ENCODE results near the gene FYB1. TPM values are rescaled to one million over a fixed set of nuclear protein-coding genes. Genes with fewer than 3 reads are reported as not detected.
"Not testable (repeated sequence)": the region's sequence is repeated elsewhere in the genome, so short reads cannot be mapped to it uniquely, and the experiment has no call there.

The FYB1 gene, protein sequence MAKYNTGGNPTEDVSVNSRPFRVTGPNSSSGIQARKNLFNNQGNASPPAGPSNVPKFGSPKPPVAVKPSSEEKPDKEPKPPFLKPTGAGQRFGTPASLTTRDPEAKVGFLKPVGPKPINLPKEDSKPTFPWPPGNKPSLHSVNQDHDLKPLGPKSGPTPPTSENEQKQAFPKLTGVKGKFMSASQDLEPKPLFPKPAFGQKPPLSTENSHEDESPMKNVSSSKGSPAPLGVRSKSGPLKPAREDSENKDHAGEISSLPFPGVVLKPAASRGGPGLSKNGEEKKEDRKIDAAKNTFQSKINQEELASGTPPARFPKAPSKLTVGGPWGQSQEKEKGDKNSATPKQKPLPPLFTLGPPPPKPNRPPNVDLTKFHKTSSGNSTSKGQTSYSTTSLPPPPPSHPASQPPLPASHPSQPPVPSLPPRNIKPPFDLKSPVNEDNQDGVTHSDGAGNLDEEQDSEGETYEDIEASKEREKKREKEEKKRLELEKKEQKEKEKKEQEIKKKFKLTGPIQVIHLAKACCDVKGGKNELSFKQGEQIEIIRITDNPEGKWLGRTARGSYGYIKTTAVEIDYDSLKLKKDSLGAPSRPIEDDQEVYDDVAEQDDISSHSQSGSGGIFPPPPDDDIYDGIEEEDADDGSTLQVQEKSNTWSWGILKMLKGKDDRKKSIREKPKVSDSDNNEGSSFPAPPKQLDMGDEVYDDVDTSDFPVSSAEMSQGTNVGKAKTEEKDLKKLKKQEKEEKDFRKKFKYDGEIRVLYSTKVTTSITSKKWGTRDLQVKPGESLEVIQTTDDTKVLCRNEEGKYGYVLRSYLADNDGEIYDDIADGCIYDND
- total RNA-seq, result 10 to 100 TPM; 45.3 to 51.9 TPM

DNA sequence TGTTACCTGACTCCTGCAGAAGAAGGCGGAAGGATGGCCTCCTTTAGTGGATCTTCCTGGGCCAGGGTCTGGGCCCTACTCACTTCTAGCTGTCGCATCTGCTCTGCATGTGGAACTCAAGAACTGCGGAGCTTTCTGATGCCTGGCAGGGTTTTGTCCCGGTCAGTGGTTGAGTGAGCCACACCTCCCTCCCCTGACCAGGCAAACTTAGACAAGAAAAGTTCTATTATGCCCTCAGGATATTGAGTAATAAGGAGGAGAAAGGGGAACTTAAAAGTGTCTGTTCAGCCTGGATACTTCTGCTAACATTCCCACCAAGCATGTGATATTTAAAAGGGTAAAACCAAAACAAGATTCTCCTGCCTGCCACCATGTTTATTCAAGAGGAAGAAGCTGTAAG, at the start of gene FYB1:
Gene FYB1, minus strand, starts transcription at position 127 of the 400 bp plus-strand sequence. CDS start 16,603 bp downstream, outside the sequence.
- CTCF ChIA-PET, result interaction anchor here (1.0 to 4.1 kb wide), 3 partner anchors 63 to 144 kb away, joined by 3 to 51 read pairs (median 3); no protein-coding TSS in a partner anchor
- POLR2A ChIA-PET, result no interaction called here

DNA sequence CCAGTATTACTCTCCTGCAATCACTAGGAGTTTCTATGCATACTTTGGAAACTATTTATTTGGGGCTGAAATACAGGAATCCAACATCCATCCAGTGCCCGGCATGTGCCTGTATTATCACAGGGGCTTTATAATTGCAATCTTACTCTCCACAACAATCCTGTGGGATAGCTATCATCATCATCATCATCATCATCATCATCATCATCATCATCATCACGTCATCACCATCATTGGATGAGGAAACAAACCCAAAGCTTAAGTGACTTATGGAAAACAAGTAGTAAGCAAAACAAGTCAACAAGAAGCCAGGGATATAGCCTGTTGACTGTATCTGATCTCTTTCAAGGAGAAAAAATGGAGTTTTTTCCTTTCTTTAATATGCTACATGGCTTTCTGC, 47.8 kb upstream of the FYB1 start:
- CTCF ChIA-PET, result interaction anchor here (1.7 kb wide), 1 partner anchor 50 kb away, joined by 7 read pairs; no protein-coding TSS in a partner anchor
- POLR2A ChIA-PET, result no interaction called here

DNA sequence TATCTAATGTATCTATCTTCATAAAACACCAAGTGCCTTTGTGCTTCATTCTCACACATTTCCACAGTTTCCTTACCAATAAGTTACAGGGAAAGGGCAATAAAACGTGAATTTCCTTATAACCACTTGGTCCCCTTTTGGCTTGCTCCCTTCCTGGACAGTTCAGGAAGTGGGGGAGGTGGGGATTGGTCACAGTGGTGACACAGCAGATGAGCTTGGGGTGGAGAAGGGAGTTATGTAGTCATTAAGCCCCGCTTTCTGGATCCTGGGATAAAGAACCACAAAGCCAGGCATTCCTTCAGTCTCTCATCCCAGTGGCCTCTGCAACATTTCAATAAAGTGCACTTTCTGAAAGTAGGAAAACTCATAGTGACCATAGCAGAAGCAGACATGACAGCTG, 47.1 kb upstream of the FYB1 start:
- ChIA-PET CTCF (interaction anchor here (1.7 kb wide), 1 partner anchor 49 kb away, joined by 7 read pairs; no protein-coding TSS in a partner anchor), POLR2A (no interaction called here)

DNA sequence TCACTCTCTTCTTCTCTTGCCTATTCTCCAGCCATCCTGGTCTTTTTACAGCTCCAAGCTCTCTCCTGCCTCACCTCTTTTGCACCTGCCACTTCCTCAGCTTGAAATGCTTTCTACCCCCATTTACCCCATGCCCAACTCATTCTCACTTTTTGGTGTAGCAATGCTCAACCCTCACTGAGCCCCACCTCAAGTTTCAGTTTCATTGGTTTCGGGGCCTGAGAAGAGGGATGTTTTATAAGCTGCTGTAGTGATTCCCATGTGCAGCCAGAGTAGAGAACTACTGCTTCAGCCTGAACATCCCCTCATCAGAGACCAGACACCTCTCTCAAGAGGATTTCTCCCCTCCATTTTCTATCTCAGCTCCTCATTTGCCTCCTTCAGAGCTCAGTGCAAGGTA, 45.2 kb upstream of the FYB1 start:
- POLR2A ChIA-PET, result no interaction called here
- CTCF ChIA-PET, result interaction anchor here (1.6 kb wide), 1 partner anchor 47 kb away, joined by 4 read pairs; no protein-coding TSS in a partner anchor

DNA sequence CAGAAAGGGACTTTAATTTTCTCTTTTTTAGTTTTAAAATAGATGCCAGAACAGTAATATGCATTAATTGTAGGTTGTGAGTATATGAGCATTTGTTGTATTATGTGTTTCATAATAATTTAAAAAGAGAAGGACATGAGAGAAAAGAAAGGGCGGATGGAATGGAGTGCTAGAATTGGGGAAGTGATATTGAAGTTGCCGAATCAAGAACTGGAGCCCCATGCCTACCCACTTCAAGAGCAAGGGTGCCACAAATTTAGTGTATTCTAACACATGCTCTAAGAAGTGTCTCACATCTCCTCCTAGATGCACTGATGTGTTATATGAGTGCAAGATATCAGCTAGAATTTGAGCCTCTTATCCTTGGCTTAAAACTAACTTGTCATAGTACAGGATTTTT, 43.6 kb upstream of the FYB1 start:
- POLR2A ChIA-PET, result no interaction called here
- CTCF ChIA-PET, result interaction anchor here (1.4 kb wide), 1 partner anchor 12 kb away, joined by 4 read pairs; no protein-coding TSS in a partner anchor

DNA sequence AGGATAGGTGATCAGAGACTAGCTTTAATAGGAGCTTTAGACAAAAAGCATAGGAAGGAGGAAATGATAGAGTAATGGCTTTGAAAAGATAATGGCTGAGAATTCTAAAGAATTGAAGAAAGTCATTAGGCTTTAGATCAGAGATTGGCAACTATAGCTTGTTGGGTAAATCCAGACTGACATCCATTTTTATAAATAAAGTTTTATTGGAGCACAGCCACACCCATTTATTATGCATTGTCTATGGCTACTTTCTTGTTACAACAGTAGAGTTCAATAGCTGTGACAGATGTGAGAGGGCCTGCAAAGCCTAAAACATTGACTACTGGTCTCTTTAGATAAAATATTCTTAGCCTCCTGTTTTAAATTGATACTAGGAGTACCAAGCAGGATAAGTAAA, 40.7 kb upstream of the FYB1 start:
- POLR2A ChIA-PET, result no interaction called here
- CTCF ChIA-PET, result interaction anchor here (1.3 kb wide), 2 partner anchors 23 to 59 kb away, joined by 3 read pairs; no protein-coding TSS in a partner anchor

DNA sequence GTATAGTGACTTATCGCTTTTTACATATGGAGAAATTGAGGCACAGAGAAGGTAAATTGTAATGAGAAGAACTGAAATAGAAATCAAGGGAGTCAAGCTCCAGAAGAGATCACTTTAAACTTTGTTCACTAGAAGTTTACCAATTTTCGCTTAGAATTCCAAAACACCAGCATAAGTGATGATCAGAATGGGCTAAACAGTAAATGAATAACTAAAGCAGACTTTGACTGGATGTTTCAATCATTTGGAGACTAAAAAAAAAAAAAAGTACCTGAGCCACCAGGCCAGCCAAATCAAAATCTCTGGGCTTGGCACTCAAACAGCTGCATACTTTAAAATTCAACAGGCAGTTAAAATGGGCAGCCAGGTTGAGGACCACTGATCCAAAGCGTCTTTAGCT, 38.2 kb upstream of the FYB1 start:
- POLR2A ChIA-PET, result no interaction called here

DNA sequence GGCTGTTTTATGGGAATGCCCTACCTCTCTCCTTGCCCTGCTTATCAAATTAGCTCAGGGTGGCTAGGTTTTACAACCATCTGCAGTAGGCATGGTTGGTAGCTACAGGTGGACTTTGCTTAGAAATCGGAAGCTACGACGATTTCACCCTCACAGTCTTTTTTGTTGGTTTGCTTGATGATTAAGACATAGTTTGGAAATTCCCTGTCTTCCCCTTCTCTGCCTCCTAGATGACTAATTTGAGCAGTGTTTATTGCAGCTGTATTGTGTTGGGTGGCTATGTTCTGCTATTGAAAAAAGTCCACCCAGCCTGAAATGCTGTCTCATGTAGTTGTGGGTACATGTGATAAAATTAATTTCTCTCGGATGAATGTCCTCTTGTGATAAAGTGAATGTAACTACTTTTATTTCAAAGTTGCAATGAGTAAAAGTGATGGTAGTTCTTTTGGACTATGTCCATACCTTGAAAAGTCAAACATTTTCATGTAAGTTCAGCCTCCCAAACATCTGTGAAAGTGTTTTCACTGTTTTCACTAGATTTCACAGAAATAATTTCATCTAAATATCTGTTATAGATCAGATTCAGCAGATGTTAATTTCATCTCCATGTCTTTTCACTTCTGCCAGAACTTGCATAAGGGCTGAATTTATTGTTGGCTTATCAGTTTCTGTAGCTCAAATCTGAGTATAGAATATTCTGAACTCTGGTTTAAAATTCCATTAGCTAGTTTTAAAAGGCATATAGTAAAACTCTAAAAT, 37.3 kb upstream of the FYB1 start:
- POLR2A ChIA-PET, result no interaction called here

More for the DNA sequence above, 38.2 kb upstream of the FYB1 start:
- CTCF ChIA-PET, result interaction anchor here (0.7 kb wide), 1 partner anchor 334 kb away, joined by 4 read pairs; no protein-coding TSS in a partner anchor

DNA sequence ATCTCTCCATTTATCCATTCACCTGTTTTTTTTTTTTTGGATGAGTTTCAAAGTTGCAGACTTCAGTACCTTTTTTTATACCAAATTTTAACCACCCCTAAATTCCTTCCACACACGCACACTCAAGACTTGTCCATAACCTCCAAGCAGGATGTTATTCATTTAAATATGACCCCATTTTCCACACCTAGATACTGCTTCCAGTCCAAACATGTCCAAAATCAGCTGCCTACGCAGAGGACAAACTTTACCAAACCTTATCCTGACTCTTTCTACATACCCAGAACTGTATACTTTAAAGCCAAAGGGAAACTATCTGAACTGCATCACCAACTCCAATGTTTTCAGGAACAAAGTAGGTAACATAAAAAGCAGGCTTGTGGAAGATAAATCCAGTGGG, 36.0 kb upstream of the FYB1 start:
- ChIA-PET CTCF (no interaction called here), POLR2A (no interaction called here)

More for the DNA sequence above, 37.3 kb upstream of the FYB1 start:
- CTCF ChIA-PET, result interaction anchor here (0.6 kb wide), 1 partner anchor 1284 kb away, joined by 4 read pairs; no protein-coding TSS in a partner anchor

DNA sequence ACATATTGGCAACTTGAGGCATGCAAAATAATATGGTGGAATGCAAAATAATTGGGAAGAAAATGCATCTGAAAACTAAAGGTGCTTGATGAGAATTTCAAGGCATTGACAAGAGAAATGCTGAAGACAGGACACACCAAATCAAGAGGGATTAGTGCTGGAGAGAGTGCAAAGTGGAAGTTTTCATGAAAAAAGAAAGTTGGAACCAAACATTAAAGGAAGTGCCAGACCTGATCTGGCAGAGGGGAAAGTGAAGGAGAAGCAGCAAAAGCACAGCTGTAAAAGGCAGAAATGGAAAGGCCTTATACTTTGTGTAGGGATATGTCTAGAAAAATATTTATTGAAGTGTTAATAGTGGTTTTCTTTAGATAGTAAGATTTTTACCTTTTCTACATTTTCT, 35.3 kb upstream of the FYB1 start:
- ChIA-PET CTCF (no interaction called here), POLR2A (interaction anchor here (0.6 kb wide), 1 partner anchor 23 kb away, joined by 3 read pairs; no protein-coding TSS in a partner anchor)

DNA sequence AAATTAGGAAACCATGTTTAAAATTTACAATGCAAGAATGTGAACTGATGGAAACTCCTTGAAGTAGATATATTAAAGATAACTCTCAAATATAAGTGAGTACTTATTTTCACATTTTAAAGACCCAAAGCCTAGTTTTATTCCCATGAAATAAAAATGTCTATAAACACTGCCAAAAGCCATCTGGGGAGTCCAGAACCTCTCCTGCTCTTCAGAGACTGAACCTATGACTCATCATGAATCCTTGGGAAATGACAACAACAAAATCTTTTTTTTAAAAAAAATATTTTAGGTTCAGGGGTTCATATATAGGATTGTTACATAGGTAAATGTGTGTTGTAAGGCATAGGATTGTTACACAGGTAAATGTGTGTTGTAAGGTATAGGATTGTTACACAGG, 33.8 kb upstream of the FYB1 start:
- POLR2A ChIA-PET, result no interaction called here
- CTCF ChIA-PET, result no interaction called here

DNA sequence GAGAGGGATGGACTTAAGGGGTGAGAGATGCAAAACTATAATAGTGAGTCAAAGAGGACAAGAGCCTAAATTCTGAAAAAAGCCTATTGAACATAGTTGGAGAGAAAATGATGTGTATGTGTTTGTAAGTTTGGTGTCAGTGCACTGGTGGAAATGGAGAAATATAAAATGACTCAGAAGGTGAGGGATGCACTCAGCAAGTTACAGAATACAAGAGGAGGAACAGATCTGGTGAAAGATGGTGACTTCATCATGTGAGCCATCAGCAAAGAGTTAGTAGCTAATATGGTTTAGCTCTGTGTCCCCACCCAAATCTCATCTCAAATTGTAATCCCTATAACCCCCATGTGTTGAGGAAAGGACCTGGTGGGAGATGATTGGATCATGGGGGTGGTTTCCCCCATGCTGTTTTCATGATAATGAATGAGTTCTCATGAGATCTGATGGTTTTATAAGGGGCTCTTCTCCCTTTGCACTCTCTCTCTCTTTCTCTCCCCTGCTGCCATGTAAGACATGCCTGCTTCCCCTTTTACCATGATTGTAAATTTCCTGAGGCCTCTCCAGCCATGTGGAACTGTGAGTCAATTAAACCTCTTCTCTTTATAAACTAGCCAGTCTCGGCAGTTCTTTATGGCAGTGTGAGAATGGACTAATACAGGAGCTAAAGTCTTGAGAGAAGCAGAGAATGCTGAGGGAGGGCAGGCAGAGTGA, 30.4 kb upstream of the FYB1 start:
- POLR2A ChIA-PET, result no interaction called here
- CTCF ChIA-PET, result interaction anchor here (0.6 to 2.6 kb wide), 2 partner anchors 32 to 103 kb away, joined by 4 to 8 read pairs; no protein-coding TSS in a partner anchor

DNA sequence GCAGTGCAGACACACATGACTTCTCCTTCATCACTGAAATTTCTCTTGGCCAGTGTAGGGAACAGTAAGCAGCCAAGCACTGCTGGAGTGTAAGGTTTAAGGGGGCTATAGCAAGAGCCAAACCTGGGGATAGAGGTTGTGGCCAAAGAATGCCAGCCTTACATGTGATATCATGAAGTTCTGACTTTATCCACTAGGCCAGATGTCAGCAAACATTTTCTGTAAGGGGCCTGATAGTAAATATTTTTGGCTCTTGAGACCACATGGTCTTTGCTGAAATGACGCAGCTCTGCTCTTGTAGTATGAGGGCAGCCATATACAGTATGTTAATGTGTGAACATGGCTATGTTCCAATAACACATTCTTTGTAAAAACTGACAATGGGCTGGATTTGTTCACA, 29.7 kb upstream of the FYB1 start:
- CTCF ChIA-PET, result interaction anchor here (0.6 to 2.6 kb wide), 2 partner anchors 32 to 102 kb away, joined by 4 to 8 read pairs; no protein-coding TSS in a partner anchor
- POLR2A ChIA-PET, result no interaction called here

DNA sequence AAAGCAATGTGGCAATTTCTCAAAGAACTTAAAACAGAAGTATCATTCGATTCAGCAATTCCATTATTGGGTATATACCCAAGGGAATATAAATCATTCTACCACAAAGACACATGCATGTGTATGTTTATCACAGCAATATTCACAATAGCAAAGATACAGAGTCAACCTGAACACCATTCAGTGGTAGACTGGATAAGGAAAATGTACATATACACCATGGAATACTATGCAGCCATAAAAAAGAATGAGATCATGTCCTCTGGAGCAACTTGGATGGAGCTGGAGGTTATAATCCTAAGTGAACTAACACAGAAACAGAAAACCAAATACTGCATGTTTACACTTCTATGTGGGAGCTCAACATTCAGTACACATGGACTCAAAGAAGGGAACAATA, 21.4 kb upstream of the FYB1 start:
- CTCF ChIA-PET, result no interaction called here

DNA sequence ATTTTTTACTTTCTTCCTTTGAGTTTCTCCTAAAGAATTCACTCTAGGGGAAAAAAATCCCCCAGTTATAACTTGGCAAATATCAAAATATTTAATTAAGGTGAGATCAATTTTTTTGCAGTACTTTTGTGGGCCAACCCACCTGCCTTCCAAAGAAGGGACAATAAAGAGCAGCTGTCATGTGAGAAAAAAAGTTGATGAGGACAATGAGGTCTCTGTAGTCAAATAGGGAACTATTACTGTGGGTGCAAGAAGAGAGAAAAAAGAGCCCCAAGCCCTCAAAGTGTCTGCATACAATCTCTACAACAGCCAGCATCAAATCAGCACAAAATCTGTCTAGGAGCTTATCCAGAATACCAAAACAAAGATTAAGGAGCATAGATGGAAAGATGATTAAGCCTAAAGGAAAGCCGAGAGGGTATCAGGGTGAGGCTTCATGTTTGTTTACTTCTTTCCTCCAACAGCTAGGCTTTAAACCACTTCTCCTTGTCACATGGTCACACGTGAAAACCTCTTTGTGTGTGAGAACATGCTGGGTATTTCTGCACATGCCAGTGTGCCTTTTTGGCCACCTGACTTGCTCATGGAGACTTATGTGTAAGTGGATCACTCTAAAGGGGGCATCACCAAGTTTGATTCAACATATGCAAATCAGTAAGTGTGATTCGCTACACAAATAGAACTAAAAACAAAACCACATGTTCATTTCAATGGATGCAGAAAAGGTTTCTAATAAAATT, 19.2 kb upstream of the FYB1 start:
- ChIA-PET CTCF (interaction anchor here (1.3 to 1.5 kb wide), 2 partner anchors 20 to 31 kb away, joined by 3 read pairs; no protein-coding TSS in a partner anchor), POLR2A (no interaction called here)

More for the DNA sequence above, 21.4 kb upstream of the FYB1 start:
- POLR2A ChIA-PET, result no interaction called here

DNA sequence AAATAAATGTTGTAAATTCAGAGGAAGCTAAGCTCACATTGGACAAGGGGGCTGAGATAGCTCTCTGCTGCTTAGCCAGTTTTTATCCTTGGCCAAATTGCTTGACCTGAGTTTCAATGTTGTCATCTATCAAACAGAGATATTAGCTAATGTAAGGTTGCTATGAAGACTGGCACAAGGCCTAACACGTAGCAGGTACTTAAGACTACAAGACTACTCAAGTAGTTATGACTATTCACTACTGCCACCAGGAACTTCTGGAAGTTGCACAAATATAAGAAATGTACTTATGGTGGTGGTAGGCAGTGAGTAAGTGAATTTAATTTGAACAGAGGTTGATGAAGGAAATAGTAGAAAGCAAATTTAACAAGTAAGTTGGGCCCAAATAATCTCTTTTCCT, 17.4 kb upstream of the FYB1 start:
- ChIA-PET CTCF (no interaction called here), POLR2A (no interaction called here)

DNA sequence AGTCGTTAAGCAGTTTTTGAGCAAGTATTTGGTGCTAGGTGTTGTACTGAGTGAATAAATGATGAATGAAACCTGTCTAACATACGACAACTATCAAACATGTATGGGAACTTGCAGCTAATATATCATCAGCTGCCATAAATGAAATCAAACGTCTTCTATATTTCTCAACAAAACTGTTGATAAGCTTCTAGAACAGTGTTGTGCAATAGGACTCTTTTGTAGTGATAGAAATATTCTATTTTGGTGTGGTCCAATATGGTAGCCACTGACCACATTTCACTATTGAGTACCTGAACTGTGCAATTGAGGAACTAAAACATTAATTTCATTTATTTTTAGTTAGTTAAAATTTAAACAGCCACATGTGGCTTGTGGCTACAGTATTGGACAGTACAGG, 16.3 kb upstream of the FYB1 start:
- POLR2A ChIA-PET, result no interaction called here
- CTCF ChIA-PET, result no interaction called here

DNA sequence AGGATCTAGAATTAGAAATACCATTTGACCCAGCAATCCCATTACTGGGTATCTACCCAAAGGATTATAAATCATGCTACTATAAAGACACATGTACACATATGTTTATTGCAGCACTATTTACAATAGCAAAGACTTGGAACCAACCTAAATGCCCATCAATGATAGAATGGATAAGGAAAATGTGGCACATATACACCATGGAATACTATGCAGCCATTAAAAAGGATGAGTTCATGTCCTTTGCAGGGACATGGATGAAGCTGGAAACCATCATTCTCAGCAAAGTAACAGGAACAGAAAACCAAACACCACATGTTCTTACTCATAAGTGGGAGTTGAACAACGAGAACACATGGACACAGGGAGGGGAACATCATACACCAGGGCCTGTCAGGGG, 15.1 kb upstream of the FYB1 start:
- POLR2A ChIA-PET, result not testable (repeated sequence)
- CTCF ChIA-PET, result interaction anchor here (1.0 kb wide), 1 partner anchor 17 kb away, joined by 3 read pairs; no protein-coding TSS in a partner anchor
